PFSK-1 (cell line): ENCODE data around the gene PRR36.

Experiments
- POLR2AphosphoS5 ChIP-seq: IDR thresholded peaks from 2 replicates; pipeline ENCODE4 v1.6.1; 2012; ENCODE audit warnings: low read depth, mild to moderate bottlenecking, control low read depth, low read length, moderate library complexity
- REST ChIP-seq, 2 experiments: IDR thresholded peaks; 2 replicates each; pipeline versions ENCODE4 v1.6.1 to v1.8.0; 2011 to 2012; ENCODE audit warnings: low read depth in 2 of 2, low read length in 2 of 2, control low read depth in 1 of 2, inconsistent platforms in 1 of 2, mild to moderate bottlenecking in 1 of 2, moderate library complexity in 1 of 2; ENCODE audit not compliant: insufficient read depth in 1 of 2
- SIN3A ChIP-seq: IDR thresholded peaks from 2 replicates; pipeline ENCODE4 v1.6.1; 2012; ENCODE audit warnings: mild to moderate bottlenecking, low read length, moderate library complexity, borderline replicate concordance; ENCODE audit not compliant: insufficient read depth
- TAF1 ChIP-seq: IDR thresholded peaks from 2 replicates; pipeline ENCODE4 v1.6.1; 2012; ENCODE audit warnings: low read length, control low read depth, borderline replicate concordance; ENCODE audit not compliant: insufficient read depth

DNA sequence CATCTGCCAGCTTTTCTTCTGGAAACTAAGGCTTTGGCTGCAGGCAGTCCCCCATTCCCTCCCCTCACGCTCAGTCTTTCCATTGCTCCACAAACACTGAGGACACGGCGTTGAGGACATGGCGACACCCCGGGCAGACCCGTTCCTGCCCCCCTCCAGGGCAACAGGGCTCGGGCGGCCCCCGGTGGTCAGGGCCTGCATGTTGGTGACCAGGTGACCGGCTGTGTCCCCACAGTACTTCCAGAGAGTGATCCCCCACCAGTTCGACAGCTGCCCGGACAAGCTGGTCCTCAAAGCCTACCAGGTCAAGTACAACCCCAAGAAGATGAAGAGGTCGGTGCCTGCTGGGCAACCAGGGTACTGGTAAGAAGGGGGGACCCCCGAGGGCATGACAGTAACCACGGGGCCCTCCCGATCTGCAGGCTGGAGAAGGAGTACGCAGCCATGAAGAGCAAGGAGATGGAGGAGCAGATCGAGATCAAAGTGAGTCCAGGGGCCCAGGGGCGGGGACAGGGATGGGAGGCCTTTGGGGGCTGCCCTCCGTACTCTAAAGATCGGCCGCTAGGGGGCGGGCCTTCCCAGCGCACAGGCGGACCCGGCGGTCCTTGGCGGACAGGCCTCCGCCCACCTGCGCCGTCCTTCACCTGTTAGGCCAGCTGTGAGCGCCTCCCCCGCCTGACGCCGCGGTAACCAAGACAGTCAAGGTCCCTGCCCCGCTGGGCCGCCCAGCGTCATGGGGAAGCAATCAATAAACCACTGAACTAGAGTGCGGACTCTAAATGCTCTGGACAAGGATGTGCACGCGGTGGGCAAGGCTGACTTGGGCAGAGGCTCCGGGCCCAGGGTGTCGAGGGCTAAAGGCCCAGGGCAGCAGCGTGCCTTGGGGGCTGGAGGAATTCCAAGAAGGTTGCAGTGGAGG is 21.1 kb downstream of the PRR36 start:
- TF ChIP-seq POLR2AphosphoS5 (no peak), SIN3A (no peak), REST (IDR thresholded peaks at IDR 0.05; ENCODE audit: insufficient read depth in 1 of 2, low read depth in 2 of 2, low read length in 2 of 2) (no peak), TAF1 (no peak)
